ENCODE data around the gene BEST2. TPM values are rescaled to one million over a fixed set of nuclear protein-coding genes. Genes with fewer than 3 reads are reported as not detected.

Gene BEST2
- total RNA-seq, 8 experiments from 2014 or later = 0.11 to 1.00 (median 0.42) TPM; not detected in 3

GRCh38 chr19:12778017-12778904, 26.7 kb downstream of the BEST2 start:
- in situ Hi-C loops (cut with MboI; ENCODE audit: low pct_unique_long_range_greater_than_20kb in 2 of 9, low sequenced_read_pairs in 9 of 9, unreplicated experiment in 9 of 9) = no loop called here
- H3K4me3 ChIP-seq = peak overlapping the region; percentile 21 to 34 (median 28)
- peak; percentile 4 to 29 (median 16) for ATAC-seq (replicated peaks in 6 of 8)
- H3K27ac ChIP-seq = peak overlapping the region; percentile 51 to 60
- peaks cover 28 to 33% of the 10 kb centered on the region in 2 donors for H3K4me1 ChIP-seq (replicated peaks in 1 of 2)
- 0 to 50% (median 10%) methylated on average over 3 to 13 of the region's 44 CpGs; no CpG with 5 or more reads in 5 of the 10 experiments for WGBS, 10 experiments

GRCh38 chr19:12778905-12779161, 27.2 kb downstream of the BEST2 start:
- in situ Hi-C loops (cut with MboI; ENCODE audit: low pct_unique_long_range_greater_than_20kb in 2 of 9, low sequenced_read_pairs in 9 of 9, unreplicated experiment in 9 of 9) = no loop called here
- peak overlapping the region in 1 of 2 donors; percentile 4 for H3K27ac ChIP-seq
- no peak for ATAC-seq (replicated peaks in 6 of 8)
- H3K4me1 ChIP-seq (replicated peaks in 1 of 2) = peaks cover 34 to 39% of the 10 kb centered on the region in 2 donors
- WGBS, 10 experiments = 0 to 39% (median 8%) methylated on average over 1 to 4 of the region's 6 CpGs; no CpG with 5 or more reads in 6 of the 10 experiments
- no peak overlapping the region for H3K4me3 ChIP-seq

GRCh38 chr19:12779162-12779993, 27.8 kb downstream of the BEST2 start:
- Histone ChIP-seq H3K4me3 (no peak overlapping the region), H3K4me1 (replicated peaks in 1 of 2) (peaks cover 39 to 45% of the 10 kb centered on the region in 2 donors), H3K27ac (peak overlapping the region in 1 of 2 donors; percentile 4)
- WGBS, 10 experiments = 0 to 71% (median 65%) methylated on average over 1 to 6 of the region's 15 CpGs; no CpG with 5 or more reads in 4 of the 10 experiments
- in situ Hi-C loops (cut with MboI; ENCODE audit: low pct_unique_long_range_greater_than_20kb in 2 of 9, low sequenced_read_pairs in 9 of 9, unreplicated experiment in 9 of 9) = no loop called here
- ATAC-seq (replicated peaks in 6 of 8) = peak in 3 of 8 experiments; percentile 19 to 28 (median 24)

DNA sequence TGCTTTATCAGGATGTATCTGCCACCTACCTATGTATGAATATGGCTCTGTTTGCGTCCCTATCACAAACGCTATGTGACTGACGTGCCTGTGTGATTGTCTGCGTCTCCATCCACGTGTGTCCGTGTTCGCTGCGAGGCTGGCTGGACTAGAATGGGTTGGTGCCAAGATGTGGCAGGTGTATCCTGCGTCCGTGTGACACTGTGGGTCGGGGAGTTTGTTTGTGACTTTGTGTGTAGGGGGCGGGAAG, 30.5 kb downstream of the BEST2 start:
- in situ Hi-C loops (cut with MboI; ENCODE audit: low pct_unique_long_range_greater_than_20kb in 2 of 9, low sequenced_read_pairs in 9 of 9, unreplicated experiment in 9 of 9) = no loop called here
- ATAC-seq (replicated peaks in 6 of 8) = no peak
- WGBS, 10 experiments = 0 to 49% methylated on average over 3 to 8 of the region's 12 CpGs; no CpG with 5 or more reads in 8 of the 10 experiments
- peaks cover 44 to 53% of the 10 kb centered on the region in 2 donors for H3K4me1 ChIP-seq (replicated peaks in 1 of 2)
- H3K4me3 ChIP-seq = peak overlapping the region; percentile 11 to 31 (median 28)
- peak overlapping the region; percentile 11 to 31 for H3K27ac ChIP-seq

- in situ Hi-C loops (cut with MboI; ENCODE audit: low pct_unique_long_range_greater_than_20kb in 2 of 9, low sequenced_read_pairs in 9 of 9, unreplicated experiment in 9 of 9) = no loop called here
- Histone ChIP-seq H3K4me3 (peak overlapping the region; percentile 11 to 31 (median 28)), H3K4me1 (replicated peaks in 1 of 2) (peaks cover 44 to 50% of the 10 kb centered on the region in 2 donors)
Measured at GRCh38 chr19:12782424-12783290, 31.1 kb downstream of the BEST2 start.

DNA sequence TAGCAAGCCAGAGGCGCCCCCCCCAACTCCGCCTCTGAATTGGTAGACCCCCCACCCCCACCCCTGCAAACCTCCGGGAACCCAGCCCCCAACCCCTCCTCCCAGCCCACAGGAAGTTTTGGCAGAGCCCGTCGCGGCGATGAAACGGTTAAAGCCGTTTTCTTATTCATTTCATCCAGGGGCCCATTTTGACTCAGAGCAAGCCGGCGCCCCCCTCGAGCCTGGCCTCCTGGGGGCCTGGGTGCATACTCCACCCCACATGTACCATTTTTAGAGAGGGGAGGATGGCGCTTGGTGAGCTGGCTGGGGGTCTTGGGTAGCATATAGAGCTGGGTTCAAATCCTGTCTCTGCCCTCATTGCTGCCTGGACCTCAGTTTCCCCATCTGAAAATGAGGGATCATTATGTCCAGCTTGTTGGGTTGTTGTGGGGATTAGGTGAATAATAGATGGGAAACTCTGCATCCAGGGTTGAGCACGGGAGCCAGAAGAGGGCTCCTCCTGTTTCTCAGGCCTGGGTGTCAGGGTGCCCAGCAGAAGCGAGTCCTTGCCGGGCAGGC, 31.8 kb downstream of the BEST2 start:
- H3K4me3 ChIP-seq = peak overlapping the region in 4 of 5 donors; percentile 27 to 31 (median 28)
- peak overlapping the region in 1 of 2 donors; percentile 53 for H3K27ac ChIP-seq
- in situ Hi-C loops (cut with MboI; ENCODE audit: low pct_unique_long_range_greater_than_20kb in 2 of 9, low sequenced_read_pairs in 9 of 9, unreplicated experiment in 9 of 9) = no loop called here
- WGBS, 10 experiments = 18 to 20% methylated on average over 1 to 6 of the region's 16 CpGs; no CpG with 5 or more reads in 8 of the 10 experiments
- peaks cover 39 to 46% of the 10 kb centered on the region in 2 donors for H3K4me1 ChIP-seq (replicated peaks in 1 of 2)
- no peak for ATAC-seq (replicated peaks in 6 of 8)

More at GRCh38 chr19:12782424-12783290, 31.1 kb downstream of the BEST2 start:
- 0% methylated on average over 1 of the region's 88 CpGs; no CpG with 5 or more reads in 9 of the 10 experiments for WGBS, 10 experiments
- ATAC-seq (replicated peaks in 6 of 8) = peak; percentile 5 to 73 (median 67)
- peak overlapping the region; percentile 31 to 53 for H3K27ac ChIP-seq

DNA sequence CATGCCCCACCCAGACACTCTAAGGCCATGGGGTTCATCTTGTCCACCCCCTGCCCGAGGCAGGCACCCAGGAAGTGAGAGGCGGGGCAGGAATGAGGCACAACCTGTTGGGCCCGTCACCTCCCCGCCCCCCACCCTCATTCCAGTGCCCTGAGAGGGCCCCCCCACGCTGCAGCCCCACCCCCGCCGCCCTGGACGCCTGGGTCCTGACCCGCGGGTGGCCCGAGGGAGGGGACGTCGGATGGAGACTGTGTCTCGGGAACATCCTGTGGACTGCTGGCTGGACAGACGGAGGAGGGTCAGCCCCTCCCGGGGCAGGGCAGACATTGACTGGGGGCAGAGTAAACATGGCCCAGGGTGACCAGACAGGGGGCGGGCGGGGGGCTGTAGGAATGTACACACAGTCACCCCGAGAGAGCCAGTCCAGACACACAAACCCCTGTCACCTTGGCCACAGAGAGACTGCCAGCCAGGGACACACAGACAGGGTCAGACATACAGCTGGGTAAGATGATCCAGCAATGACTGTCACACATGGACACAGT, 32.3 kb downstream of the BEST2 start:
- Histone ChIP-seq H3K4me3 (no peak overlapping the region), H3K4me1 (replicated peaks in 1 of 2) (peaks cover 39 to 46% of the 10 kb centered on the region in 2 donors), H3K27ac (peak overlapping the region in 1 of 2 donors; percentile 39)
- ATAC-seq (replicated peaks in 6 of 8) = no peak
- no CpG with 5 or more reads among the region's 19 CpGs for WGBS, 10 experiments
- in situ Hi-C loops (cut with MboI; ENCODE audit: low pct_unique_long_range_greater_than_20kb in 2 of 9, low sequenced_read_pairs in 9 of 9, unreplicated experiment in 9 of 9) = no loop called here

- ATAC-seq (replicated peaks in 6 of 8) = no peak
- WGBS, 10 experiments = 44 to 91% (median 82%) methylated on average over 1 to 7 of the region's 10 CpGs; no CpG with 5 or more reads in 4 of the 10 experiments
- H3K4me1 ChIP-seq (replicated peaks in 1 of 2) = peaks cover 39 to 46% of the 10 kb centered on the region in 2 donors
- H3K4me3 ChIP-seq = no peak overlapping the region
- peak overlapping the region in 1 of 2 donors; percentile 39 for H3K27ac ChIP-seq
- in situ Hi-C loops (cut with MboI; ENCODE audit: low pct_unique_long_range_greater_than_20kb in 2 of 9, low sequenced_read_pairs in 9 of 9, unreplicated experiment in 9 of 9) = no loop called here
Measured at GRCh38 chr19:12784394-12784870, 32.8 kb downstream of the BEST2 start.

- H3K27ac ChIP-seq = peak overlapping the region in 1 of 2 donors; percentile 39
- in situ Hi-C loops (cut with MboI; ENCODE audit: low pct_unique_long_range_greater_than_20kb in 2 of 9, low sequenced_read_pairs in 9 of 9, unreplicated experiment in 9 of 9) = no loop called here
- ATAC-seq (replicated peaks in 6 of 8) = no peak
- no peak overlapping the region for H3K4me3 ChIP-seq
- peaks cover 39 to 47% of the 10 kb centered on the region in 2 donors for H3K4me1 ChIP-seq (replicated peaks in 1 of 2)
- 0 to 87% (median 49%) methylated on average over 1 to 3 of the region's 5 CpGs; no CpG with 5 or more reads in 1 of the 10 experiments for WGBS, 10 experiments
Measured at GRCh38 chr19:12784871-12785430, 33.4 kb downstream of the BEST2 start.

DNA sequence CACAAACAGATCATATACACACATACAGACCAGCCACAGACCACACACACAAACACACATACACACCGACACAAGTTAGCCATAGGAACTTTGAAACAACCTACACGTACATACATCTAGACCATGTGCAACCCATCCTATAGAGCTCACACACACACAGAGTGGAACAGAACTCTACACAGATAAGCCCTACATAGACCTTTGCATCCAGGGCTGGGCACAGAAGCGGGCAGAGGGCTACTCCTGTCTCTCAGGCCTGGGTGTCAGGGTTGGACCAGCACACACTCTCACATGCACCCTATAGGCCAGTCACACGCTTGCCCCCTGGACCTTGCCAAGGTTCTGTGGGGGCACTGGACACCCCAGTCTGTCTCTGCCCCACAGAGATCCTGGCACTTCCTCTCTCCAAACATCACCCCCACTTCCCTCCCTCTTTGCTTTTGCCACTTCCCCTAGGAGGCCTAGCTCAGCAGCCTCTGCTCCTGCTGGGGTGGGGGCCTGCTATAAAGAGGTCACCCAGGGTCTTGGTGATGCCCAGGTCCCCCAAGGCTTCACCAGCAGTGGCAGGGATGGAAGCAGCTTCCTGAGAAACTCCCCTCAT, 33.9 kb downstream of the BEST2 start:
- no peak overlapping the region for H3K27ac ChIP-seq
- whole genome bisulfite sequencing, 10 experiments = 80 to 100% (median 92%) methylated on average over 1 to 2 of the region's 4 CpGs; no CpG with 5 or more reads in 6 of the 10 experiments

DNA sequence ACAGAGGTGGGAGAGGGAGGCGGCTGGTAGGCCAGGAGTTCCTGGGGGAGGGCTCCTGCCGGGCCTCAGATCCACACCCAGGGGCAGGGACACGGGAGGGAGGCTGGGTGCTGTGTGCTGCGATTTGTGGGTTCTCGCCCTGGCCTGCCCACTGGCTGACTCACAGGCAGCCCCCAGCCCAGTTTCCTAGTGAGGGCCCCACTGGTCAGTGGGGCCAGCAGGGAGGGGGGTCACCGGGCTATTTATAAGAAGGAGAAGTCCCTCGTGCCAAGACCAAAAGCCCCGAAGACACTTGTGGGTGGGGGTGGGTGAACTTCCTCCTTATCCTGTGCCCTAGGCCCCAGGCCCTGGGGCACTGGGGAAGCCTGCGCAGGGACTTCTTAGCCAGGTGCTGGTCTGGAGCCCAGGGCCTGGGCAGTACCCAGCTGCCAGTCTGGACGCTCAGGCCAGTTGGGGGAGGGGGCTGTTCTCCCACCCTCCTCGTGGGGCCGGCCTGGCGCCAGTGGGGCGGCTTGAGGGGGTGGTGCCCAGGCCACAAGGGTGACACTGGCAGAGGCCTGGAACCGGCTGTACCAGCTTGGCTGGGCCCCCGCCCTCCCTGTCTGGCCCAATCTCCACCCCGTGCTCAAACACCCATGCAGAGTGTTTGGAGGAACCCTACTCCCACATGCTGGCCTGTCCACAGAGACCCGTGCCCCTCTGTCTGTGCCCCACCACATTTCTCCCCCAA, 34.7 kb downstream of the BEST2 start:
- Histone ChIP-seq H3K4me3 (no peak overlapping the region), H3K27ac (no peak overlapping the region), H3K4me1 (replicated peaks in 1 of 2) (peaks cover 49 to 57% of the 10 kb centered on the region in 2 donors)
- in situ Hi-C loops (cut with MboI; ENCODE audit: low pct_unique_long_range_greater_than_20kb in 2 of 9, low sequenced_read_pairs in 9 of 9, unreplicated experiment in 9 of 9) = no loop called here
- 29 to 64% (median 60%) methylated on average over 1 to 3 of the region's 18 CpGs; no CpG with 5 or more reads in 7 of the 10 experiments for WGBS, 10 experiments
- ATAC-seq (replicated peaks in 6 of 8) = no peak

More for the DNA sequence above, 33.9 kb downstream of the BEST2 start:
- Histone ChIP-seq H3K4me1 (replicated peaks in 1 of 2) (peaks cover 43 to 51% of the 10 kb centered on the region in 2 donors), H3K4me3 (no peak overlapping the region)
- in situ Hi-C loops (cut with MboI; ENCODE audit: low pct_unique_long_range_greater_than_20kb in 2 of 9, low sequenced_read_pairs in 9 of 9, unreplicated experiment in 9 of 9) = no loop called here
- ATAC-seq (replicated peaks in 6 of 8) = no peak

Data from motor neuron (in vitro differentiated cells).